MM.1S (cell line): ENCODE measurements around the gene COA8.

Source experiments
- DNase-seq: peaks from one replicate; pipeline ENCODE4 v3.0.0-alpha.2; 2015
- H2AFZ ChIP-seq: fragments of 300-600 bp; sonication (generic); 2 replicates; pipeline ENCODE4 v1.6.0; 2016; ENCODE audit warnings: antibody characterized with exemption, low read length
- H3F3A ChIP-seq: fragments of 300-600 bp; sonication (generic); 2 replicates; pipeline ENCODE4 v1.6.1; 2016; ENCODE audit warnings: mild to moderate bottlenecking, antibody characterized with exemption, low read length, moderate library complexity, mixed read lengths; ENCODE audit not compliant: insufficient read depth
- H3K27ac ChIP-seq: fragments of 300-600 bp; sonication (generic); 2 replicates; pipeline ENCODE4 v1.5.1; 2016; ENCODE audit warnings: mild to moderate bottlenecking, low read length
- H3K27me3 ChIP-seq: fragments of 300-600 bp; sonication (generic); replicated peaks from 2 replicates; pipeline ENCODE4 v1.6.0; 2016; ENCODE audit warnings: low read length; ENCODE audit not compliant: insufficient read depth
- H3K36me3 ChIP-seq: fragments of 300-600 bp; sonication (generic); replicated peaks from 2 replicates; pipeline ENCODE4 v1.6.1; 2016; ENCODE audit warnings: mild to moderate bottlenecking, low read length, mixed read lengths; ENCODE audit not compliant: insufficient read depth
- H3K4me1 ChIP-seq: fragments of 300-600 bp; sonication (generic); 2 replicates; pipeline ENCODE4 v1.6.1; 2016; ENCODE audit warnings: low read length, mixed read lengths
- H3K4me2 ChIP-seq: fragments of 300-600 bp; sonication (generic); 2 replicates; pipeline ENCODE4 v1.6.0; 2016; ENCODE audit warnings: low read depth, low read length
- H3K4me3 ChIP-seq: fragments of 300-600 bp; sonication (generic); 2 replicates; pipeline ENCODE4 v1.5.1; 2016; ENCODE audit warnings: low read length, mixed read lengths
- H3K79me2 ChIP-seq: fragments of 300-600 bp; sonication (generic); 2 replicates; pipeline ENCODE4 v1.6.1; 2016; ENCODE audit warnings: mixed run types, low read length, mixed read lengths
- H3K9ac ChIP-seq: fragments of 300-600 bp; sonication (generic); 2 replicates; pipeline ENCODE4 v1.6.1; 2016; ENCODE audit warnings: low read length, mixed read lengths
- H3K9me2 ChIP-seq: fragments of 300-600 bp; sonication (generic); replicated peaks from 2 replicates; pipeline ENCODE4 v1.6.1; 2016; ENCODE audit warnings: mild to moderate bottlenecking, low read length, mixed read lengths; ENCODE audit not compliant: insufficient read depth
- H3K9me3 ChIP-seq: fragments of 300-600 bp; sonication (generic); replicated peaks from 2 replicates; pipeline ENCODE4 v1.6.1; 2016; ENCODE audit warnings: mild to moderate bottlenecking, low read length, mixed read lengths; ENCODE audit not compliant: insufficient read depth
- H4K20me1 ChIP-seq: fragments of 300-600 bp; sonication (generic); 2 replicates; pipeline ENCODE4 v1.6.1; 2016; ENCODE audit warnings: mild to moderate bottlenecking, low read length, moderate library complexity, mixed read lengths; ENCODE audit not compliant: insufficient read depth
- CTCF ChIP-seq: fragments of 300-600 bp; sonication (generic); IDR thresholded peaks from 2 replicates; pipeline ENCODE4 v1.5.1; 2016; ENCODE audit warnings: antibody characterized with exemption, low read length, mixed read lengths
- EZH2 ChIP-seq: fragments of 300-600 bp; sonication (generic); optimal IDR thresholded peaks from 2 replicates; pipeline ENCODE3; 2017; ENCODE audit warnings: low read depth, mild to moderate bottlenecking, antibody characterized with exemption, low read length, mixed read lengths
- EZH2phosphoT487 ChIP-seq: fragments of 300-600 bp; sonication (generic); IDR thresholded peaks from 2 replicates; pipeline ENCODE4 v1.6.1; 2018; ENCODE audit warnings: antibody characterized with exemption, low read length

COA8 gene

GRCh38 chr14:103546652-103547454 is 15.9 kb upstream of the COA8 start:
- H3K27me3 ChIP-seq = no peaks in the 10 kb centered on the region
- no peaks in the 10 kb centered on the region for H3F3A ChIP-seq
- DNase-seq = peak; percentile 40
- no peaks in the 10 kb centered on the region for H3K9me3 ChIP-seq
- no peak overlapping the region for H3K4me2 ChIP-seq
- peak; percentile 61 for TF ChIP-seq CTCF
- TF ChIP-seq EZH2 = no peak
- no peaks in the 10 kb centered on the region for H3K4me1 ChIP-seq
- no peaks in the 10 kb centered on the region for H4K20me1 ChIP-seq
- H3K9ac ChIP-seq = no peak overlapping the region
- H3K4me3 ChIP-seq = no peak overlapping the region
- no peaks in the 10 kb centered on the region for H3K79me2 ChIP-seq
- no peak overlapping the region for H3K27ac ChIP-seq
- H3K36me3 ChIP-seq = no peaks in the 10 kb centered on the region
- no peaks in the 10 kb centered on the region for H3K9me2 ChIP-seq
- no peak overlapping the region for H2AFZ ChIP-seq

DNA sequence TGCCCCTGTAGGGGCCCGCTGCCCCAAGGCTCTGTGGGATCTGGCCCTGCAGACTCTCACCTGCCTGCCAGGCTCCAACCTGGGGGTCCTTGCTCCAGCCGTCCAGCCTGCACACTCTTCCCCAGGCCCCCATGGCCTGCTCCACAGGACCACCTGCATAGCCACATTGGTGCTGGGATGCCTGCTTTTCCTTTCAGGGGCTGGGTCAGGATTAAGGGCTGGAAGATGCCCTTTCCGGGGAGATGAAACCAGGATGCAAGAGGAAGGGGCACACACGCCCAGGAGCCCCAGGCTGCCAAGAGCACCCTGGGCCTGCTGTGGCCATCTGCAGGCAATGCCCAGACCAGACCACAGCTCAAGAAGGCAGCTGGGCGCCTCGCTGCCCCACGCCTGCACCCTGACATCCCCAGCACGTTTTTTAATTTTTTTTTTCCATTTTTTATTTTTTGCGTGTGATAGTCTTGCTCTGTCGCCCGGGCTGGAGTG is 15.3 kb upstream of the COA8 start:
- H3K27me3 ChIP-seq = no peaks in the 10 kb centered on the region
- H3K27ac ChIP-seq = no peak overlapping the region
- H4K20me1 ChIP-seq = no peaks in the 10 kb centered on the region
- DNase-seq = no peak
- no peaks in the 10 kb centered on the region for H3K79me2 ChIP-seq
- no peaks in the 10 kb centered on the region for H3F3A ChIP-seq
- H3K4me2 ChIP-seq = no peak overlapping the region
- no peaks in the 10 kb centered on the region for H3K36me3 ChIP-seq
- H3K4me3 ChIP-seq = no peak overlapping the region
- no peaks in the 10 kb centered on the region for H3K9me2 ChIP-seq
- H3K9me3 ChIP-seq = no peaks in the 10 kb centered on the region
- TF ChIP-seq CTCF (no peak), EZH2 (no peak), EZH2phosphoT487 (no peak)
- H3K4me1 ChIP-seq = no peaks in the 10 kb centered on the region
- H3K9ac ChIP-seq = no peak overlapping the region
- H2AFZ ChIP-seq = no peak overlapping the region

DNA sequence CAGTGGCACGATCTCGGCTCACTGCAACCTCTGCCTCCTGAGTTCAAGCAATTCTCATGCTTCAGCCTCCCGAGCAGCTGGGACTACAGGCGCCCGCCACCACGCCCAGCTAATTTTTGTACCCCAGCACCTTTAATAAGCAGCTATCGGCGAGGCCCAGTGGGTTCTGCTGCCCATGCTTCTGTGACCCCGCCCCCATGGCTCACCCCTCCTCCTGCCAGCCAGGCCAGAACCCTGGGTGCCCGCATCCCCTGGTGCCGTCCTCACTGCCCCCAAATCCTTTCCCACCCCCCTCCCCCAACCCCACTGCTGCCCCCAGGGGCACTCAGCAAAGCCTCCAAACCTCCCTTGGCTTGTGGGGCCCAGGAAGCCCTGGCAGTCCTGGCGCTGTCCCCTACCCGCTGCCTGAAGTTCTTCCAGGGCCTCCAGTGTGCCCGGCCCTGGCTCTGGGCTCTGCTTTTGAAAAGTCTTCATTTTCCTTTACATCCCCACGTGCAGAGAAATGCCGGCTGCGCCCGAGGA is 14.8 kb upstream of the COA8 start:
- Histone ChIP-seq H3F3A (no peaks in the 10 kb centered on the region), H3K27me3 (no peaks in the 10 kb centered on the region), H3K79me2 (no peaks in the 10 kb centered on the region), H3K9me2 (no peaks in the 10 kb centered on the region), H3K4me3 (no peak overlapping the region), H3K9me3 (no peaks in the 10 kb centered on the region), H3K27ac (no peak overlapping the region), H3K4me2 (no peak overlapping the region), H2AFZ (no peak overlapping the region), H3K36me3 (no peaks in the 10 kb centered on the region), H4K20me1 (no peaks in the 10 kb centered on the region), H3K9ac (no peak overlapping the region), H3K4me1 (no peaks in the 10 kb centered on the region)
- TF ChIP-seq CTCF = no peak
- no peak for TF ChIP-seq EZH2
- TF ChIP-seq EZH2phosphoT487 = no peak
- no peak for DNase-seq
